Activated CD4-positive, alpha-beta T cell treated with anti-CD3 and anti-CD28 coated beads, Interleukin-2, amount 50 U/mL, for 1 hour (primary cell): ENCODE measurements around the gene RMRP.

Source experiments
- DNase-seq: peaks from one replicate; pipeline ENCODE4 v3.0.0-alpha.2; 2020

The RMRP gene

GRCh38 chr9:35609001-35609819 lies 48.6 kb downstream of the RMRP start:
- DNase-seq: no peak

- no peak for DNase-seq
These were observed 49.6 kb downstream of the RMRP start for GRCh38 chr9:35608221-35608620.
